ENCODE results near the gene COL5A1.

- TF ChIP-seq SUZ12 (IDR thresholded peaks at IDR 0.05; ENCODE audit: extremely low read depth, insufficient read depth, insufficient read length) (no peak), YY1 (IDR thresholded peaks at IDR 0.05; ENCODE audit: insufficient read depth, insufficient read length) (no peak), ZNF274 (IDR thresholded peaks at IDR 0.05; ENCODE audit: low read depth, low read length) (no peak)
Measured at GRCh38 chr9:134632329-134632728, 9.3 kb upstream of the COL5A1 start.
